Fibroblast of mammary gland (primary cell): Measurements from ENCODE around the gene MLIP.

Source experiments
- DNase-seq: peaks from one replicate; pipeline ENCODE4 v3.0.0-alpha.2; 2010; ENCODE audit warnings: low read depth
- H3K4me3 ChIP-seq: 2 replicates; pipeline ENCODE4 v1.5.1; 2011; ENCODE audit warnings: low read depth, mild to moderate bottlenecking, low read length, moderate library complexity; ENCODE audit not compliant: control insufficient read depth
- CTCF ChIP-seq: conservative IDR thresholded peaks from 2 replicates; pipeline ENCODE4 v1.5.1; 2011; ENCODE audit warnings: low read depth, low read length, inconsistent platforms; ENCODE audit not compliant: control insufficient read depth, insufficient read depth

The MLIP gene

GRCh38 chr6:54222217-54222616 is 111.0 kb downstream of the MLIP start:
- no peak overlapping the region for H3K4me3 ChIP-seq
- no peak for DNase-seq
- no peak for TF ChIP-seq CTCF

GRCh38 chr6:54232703-54233102 is 121.5 kb downstream of the MLIP start:
- H3K4me3 ChIP-seq: no peak overlapping the region
- no peak for DNase-seq
- TF ChIP-seq CTCF: no peak

DNA sequence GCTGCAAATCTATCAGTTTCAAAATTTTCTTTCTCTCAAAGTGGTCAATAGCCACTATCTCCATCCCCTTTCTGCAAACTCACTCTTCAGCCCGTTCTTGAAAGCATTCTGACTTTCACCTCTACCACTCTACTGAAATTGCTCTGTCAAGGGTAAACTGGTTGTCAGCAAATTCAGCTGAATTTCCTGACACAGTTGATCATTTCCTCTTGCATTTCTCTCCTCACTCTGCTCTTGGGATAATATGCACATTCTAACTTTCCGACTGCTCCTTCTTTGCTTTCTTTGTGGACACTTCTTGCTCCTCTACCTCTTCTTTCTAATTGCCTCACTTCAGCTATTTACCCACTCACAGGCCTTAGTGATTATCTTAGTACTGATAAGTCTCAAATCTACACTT is 123.3 kb downstream of the MLIP start:
- DNase-seq: no peak
- no peak for TF ChIP-seq CTCF
- no peak overlapping the region for H3K4me3 ChIP-seq

GRCh38 chr6:54236984-54237383 is 125.7 kb downstream of the MLIP start:
- no peak for DNase-seq

DNA sequence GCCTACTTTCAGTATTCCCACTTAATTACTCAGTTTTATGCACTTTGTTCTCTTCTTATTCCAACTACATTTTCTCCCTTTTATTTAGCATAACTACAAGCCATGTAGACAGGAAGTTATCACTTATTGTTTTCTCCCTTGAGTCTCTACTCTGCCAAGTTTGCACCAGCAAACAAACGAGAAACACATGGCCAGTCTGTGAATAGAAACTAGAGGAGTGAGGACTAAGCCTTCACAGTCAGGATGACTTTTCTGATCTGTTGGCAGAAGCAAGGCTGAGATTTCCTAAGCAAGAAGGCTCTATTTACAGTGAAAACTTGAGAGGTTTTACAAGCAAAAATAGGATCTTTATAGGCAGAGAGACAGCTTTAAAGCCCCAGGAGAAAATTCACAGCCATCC is 127.2 kb downstream of the MLIP start:
- H3K4me3 ChIP-seq: no peak overlapping the region
- TF ChIP-seq CTCF: no peak
- peak; percentile 89 for DNase-seq

More at GRCh38 chr6:54236984-54237383, 125.7 kb downstream of the MLIP start:
- no peak for TF ChIP-seq CTCF
- H3K4me3 ChIP-seq: no peak overlapping the region

DNA sequence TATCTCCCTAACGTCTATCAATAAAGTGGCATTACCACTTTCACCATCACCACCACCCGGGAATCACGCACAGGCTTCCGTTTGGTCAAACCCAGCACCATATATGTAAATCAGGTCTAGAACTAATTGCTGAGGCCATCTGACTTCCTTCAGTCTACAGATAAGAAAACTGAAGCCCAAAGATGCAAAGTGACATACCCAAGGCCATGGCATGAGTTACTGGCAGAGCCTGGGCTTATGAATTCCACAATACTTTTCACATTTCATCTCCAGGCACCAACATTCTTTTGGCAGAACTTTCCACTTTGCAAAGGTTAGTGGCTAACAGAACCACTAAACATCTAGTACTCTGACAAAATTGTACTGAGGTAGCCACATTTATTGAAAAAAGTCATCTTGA is 132.5 kb downstream of the MLIP start:
- H3K4me3 ChIP-seq: no peak overlapping the region
- DNase-seq: no peak
- no peak for TF ChIP-seq CTCF

GRCh38 chr6:54244430-54244829 is 133.2 kb downstream of the MLIP start:
- peak; percentile 50 for DNase-seq
- TF ChIP-seq CTCF: peak; percentile 68
- H3K4me3 ChIP-seq: no peak overlapping the region
